GM19463 (cell line): ENCODE results near the gene SNAP29.

Experiments
- ATAC-seq: cut with Tn5 transposase; IDR thresholded peaks from one replicate; pipeline ENCODE4 v1.9.1; 2021; ENCODE audit warnings: mild to moderate bottlenecking, moderate library complexity; ENCODE audit not compliant: unreplicated experiment

The SNAP29 gene

DNA sequence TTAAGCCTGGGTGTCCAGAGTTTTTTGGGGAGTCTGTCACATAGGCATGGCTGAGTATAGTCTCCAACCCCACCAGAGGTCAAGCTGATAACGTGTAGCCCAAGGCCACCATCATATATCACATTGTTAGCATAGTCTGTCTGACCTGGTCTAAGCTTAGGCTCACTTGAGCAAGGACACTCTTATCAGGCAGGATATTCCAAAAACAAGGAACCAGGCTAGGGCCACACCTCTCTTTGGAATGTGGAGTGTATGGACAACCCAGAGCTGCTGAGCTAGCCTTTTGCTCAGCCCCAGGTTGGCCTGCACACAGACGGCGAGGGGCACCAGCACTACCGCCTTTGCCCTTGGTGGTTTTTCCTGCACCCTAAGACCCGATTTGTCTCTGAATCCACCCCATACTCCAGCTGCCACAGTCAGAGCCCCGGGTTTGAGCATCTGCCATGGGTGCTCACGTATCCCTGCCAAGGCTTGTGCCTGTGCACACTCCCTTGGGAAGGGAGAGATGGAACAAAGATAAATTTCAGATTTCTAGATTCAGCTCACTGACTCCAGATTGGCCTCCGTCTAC is 7.2 kb downstream of the SNAP29 start:
- no peak for ATAC-seq

DNA sequence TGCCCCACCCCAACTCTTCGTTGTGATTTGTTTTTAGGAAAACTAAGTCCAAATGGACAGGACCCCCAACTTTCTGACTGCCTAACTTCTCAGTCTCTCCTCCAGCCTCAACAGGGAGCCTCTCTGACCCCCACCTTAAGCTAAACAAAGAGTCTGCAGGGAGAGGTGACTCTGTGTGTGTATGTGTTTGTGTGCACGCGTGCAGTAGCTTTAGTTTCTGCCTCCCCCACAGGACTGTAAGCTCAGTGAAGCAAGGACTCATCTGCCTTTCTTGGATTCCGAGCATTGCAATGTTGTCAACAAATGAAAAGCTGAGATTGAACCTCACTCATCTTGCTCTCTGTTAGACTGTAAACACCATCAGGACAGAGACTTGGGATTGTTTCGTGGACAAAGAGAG is 7.9 kb downstream of the SNAP29 start:
- no peak for ATAC-seq

DNA sequence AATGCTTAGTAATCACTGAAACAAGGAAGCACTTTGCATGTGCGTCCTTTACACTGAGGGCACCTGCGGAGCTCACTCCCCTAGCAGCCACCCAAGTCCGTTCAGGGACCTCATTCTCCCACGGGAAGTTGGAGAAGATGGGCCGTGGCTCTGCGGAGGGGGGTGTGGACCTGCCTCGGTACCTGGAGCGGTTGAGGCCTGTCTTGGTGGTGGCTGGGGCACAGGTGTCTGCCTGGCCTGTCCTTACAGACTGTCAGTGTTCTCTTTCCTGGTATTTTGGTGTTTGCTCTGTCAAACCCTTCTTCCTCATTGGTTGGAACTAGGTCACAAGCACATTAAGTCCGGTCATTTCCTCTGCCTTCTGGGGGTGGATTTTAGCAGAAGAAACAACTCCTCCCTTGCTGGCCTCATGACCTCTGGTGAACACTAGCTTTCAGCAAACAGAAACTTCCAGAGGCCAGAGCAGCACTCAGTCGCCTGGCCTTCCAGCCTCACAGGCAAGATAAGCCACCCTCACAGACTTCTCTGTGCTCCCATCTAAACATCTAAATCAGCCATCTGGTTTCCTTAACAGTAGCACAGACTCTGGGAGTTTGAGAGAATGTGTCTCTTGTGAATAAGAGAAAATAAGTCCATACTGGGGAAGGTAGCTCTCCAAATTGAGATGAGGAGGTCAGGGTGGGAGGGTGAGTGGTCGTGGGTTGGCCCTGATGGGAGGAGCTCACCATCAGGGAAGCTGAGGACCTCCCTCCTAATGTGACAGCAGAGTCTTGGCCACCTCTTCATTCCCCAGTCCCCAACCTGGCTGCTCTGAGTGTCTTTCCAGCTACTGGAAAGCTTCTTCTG is 8.6 kb downstream of the SNAP29 start:
- ATAC-seq = no peak

GRCh38 chr22:20868025-20868962 is 9.5 kb downstream of the SNAP29 start:
- no peak for ATAC-seq

DNA sequence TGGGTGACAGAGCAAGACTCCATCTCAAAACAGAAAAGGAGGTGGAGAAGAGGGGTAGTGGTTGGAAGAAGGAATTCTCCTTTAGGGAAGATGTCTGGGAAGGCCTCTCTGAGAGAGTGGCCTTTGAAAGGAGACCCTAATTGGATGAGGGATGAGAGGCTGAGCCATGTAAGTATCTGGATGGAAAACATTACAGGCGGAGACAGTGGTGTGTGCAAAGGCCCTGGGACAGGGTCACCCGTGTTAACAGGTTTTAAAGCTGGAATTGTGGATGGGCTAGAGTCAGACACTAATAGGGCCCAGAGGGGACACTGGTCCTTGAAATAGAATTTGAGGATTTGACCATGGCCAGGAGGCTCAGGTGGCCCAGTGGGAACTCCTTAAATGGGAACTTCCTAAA is 10.4 kb downstream of the SNAP29 start:
- ATAC-seq = no peak

- ATAC-seq = no peak
Measured at GRCh38 chr22:20873214-20873613, 14.4 kb downstream of the SNAP29 start.

DNA sequence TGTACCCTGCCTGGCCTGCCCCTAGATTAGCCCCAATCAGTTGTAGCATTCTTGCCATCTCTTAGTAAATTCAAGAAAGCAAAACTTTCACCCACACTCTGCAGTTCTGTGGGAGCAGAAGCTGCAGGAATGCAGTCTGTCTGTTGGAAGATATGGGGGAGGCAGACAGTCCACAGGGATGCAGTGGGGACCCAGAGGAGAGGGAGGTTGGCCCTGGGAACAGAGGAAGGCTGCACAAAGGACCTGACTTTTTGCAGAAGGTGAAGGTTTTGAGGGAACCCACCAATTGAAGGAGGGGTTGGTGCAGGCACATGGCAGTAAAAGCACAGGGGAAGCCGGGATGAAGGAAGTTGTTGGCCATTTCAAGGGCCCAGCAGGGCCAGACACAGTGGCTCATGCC is 16.5 kb downstream of the SNAP29 start:
- no peak for ATAC-seq

DNA sequence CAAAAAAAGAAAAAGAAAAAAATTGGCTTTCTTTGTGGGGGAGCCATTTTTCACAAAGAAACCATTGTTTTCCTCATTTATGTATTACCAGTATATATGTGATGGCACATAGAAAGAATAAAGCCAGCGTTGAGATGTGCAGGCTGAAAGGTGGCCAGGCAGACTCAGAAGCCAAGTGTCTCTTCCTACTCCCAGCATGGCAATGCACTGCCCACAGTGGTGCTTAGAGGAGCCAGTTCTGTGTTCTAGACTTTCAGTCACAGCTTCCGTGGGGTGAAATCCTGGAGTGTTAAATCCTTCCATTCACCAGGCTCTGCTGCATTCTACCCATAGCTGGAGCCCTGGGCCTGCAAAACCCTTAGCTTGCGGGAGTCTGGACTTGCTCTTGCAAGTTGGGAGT is 18.9 kb downstream of the SNAP29 start:
- ATAC-seq = no peak

- ATAC-seq = no peak
Measured at GRCh38 chr22:20881231-20881630, 22.4 kb downstream of the SNAP29 start.

DNA sequence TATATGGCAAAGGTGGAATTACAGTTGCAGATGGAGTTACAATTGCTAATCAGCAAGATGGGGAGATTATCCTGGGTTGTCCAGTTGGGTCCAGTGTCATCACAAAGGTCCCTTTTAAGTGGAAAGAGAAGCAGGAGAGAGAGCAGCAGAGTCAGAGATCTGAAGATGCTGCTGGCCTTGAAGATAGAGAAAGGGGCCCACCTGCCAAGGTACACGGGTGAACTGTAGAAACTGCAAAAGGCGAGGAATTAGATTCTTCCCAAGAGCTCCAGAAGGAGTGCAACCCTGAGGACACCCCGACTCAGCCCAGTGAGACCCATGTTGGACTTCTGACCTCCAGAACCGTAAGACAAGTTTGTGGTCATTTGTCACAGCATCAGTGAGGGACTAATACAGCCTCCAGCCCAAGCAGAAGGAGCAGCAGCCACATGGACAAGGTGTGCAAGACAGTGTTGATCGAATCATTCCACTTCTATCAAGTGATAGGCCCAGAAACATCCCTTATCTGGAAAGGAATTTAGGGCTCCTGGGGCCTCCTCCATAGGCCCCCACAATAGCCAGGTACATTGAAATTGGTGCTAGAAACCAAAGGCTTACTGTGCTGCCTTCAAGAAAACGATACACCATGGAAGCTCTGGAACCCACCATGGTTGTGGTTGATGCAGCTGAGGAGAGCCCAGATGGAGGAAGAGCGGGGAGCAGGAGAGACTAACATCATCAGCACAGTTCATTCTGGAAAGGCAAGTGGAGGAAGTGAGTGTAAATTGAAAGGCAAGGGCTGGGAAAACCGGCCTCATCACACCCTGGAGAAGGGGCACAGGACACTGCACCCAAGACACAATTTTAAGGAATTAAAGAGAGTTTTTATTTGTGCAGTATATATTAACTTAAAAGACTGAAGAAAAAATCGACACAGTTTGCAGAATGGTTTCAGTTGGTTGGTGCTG is 23.3 kb downstream of the SNAP29 start:
- no peak for ATAC-seq

- no peak for ATAC-seq
Measured at GRCh38 chr22:20882855-20883254, 24.0 kb downstream of the SNAP29 start.

DNA sequence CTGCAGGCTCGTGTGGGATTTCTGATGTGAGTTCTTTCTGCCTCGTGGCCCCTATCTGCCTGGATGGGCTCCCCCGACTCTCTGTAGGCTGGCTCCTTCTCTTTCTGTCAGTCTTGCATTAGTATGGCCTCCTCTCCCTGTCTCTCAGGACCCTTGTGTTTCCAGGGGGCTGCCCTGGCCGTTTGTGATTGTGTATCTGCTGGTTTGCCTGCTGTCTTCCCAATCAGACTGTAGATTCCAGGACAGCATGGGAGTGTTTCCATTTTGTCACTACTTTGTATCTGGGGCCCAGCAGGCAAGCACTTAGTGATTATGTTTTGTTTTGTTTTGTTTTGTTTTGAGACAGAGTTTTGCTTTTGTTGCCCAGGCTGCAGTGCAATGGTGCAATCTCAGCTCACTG is 25.6 kb downstream of the SNAP29 start:
- no peak for ATAC-seq

DNA sequence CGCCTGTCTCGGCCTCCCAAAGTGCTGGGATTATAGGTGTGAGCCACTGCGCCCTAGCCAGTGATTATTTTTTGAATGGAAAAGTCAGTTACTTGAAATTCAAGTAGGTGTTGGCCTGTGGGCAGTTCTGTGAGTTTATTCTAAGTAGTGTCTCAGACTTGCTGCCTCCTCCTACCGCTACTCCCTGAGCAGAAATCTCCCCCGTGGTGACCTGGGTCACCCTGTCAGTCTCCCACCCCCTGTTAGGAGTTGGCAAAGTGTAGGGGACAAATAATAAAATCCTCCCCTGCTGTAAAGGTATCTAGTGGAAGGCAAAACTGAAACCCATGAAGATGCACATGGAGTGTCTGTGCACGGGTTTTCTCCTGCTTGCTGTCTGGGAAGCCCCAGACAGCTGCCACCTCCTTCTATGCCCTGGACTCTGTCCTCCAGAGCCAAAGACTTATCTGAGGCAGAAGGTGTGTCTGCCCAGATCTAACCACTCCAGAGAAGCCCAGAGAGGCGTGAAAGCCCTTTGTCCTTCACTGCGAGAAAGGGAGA is 26.3 kb downstream of the SNAP29 start:
- no peak for ATAC-seq

GRCh38 chr22:20885557-20886323 is 26.9 kb downstream of the SNAP29 start:
- no peak for ATAC-seq

DNA sequence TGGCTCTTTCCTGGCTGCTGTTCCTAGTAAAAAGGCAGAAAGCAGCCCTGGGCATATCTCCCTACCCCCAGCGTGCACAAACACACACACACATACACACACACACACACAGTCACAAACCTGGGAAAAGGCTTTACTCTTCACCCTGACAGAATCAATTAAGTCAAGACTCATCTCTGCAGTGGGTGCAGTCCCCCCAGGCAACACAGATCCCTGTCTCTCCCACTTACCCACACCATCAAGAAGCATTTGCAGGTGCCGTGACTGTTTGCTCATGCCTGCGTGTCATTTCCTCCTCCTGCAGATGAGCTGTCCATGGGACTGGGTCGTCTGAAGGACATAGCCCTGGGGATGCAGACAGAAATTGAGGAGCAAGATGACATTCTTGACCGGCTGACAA is 28.6 kb downstream of the SNAP29 start:
- ATAC-seq = no peak

GRCh38 chr22:20889025-20889704 is 30.4 kb downstream of the SNAP29 start:
- no peak for ATAC-seq

DNA sequence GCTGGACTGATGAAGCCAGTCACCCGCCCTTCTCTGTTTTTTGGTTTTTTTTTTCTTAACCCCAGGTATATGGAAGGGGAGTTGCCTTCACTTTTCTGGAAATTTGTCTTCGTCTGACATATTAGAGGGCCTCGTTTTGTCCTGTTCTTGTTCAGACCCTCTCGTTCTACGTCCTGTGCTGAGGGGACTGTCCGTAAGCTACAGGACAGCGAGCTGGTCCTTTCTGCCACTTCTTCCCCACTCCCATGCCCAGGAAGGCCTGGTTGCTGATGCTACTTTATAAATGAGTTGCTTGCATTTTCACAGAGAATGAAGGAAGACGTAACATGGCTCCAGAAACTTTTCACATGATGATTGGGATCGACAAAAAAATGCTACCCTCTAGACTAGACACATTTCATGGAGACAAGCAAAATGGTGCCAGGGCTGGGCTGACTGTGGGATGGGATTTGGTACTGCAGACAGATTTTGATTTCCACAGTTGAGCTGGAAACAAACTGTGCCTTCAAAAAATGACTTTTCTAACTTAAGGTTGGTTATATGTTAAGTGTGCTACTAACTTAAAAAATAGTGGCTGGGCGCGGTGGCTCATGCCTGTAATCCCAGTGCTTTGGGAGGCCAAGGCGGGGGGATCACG is 31.2 kb downstream of the SNAP29 start:
- no peak for ATAC-seq

GRCh38 chr22:20890975-20891374 is 32.2 kb downstream of the SNAP29 start:
- ATAC-seq = no peak
